ENCODE measurements around the gene TLX1. TPM values are rescaled to one million over a fixed set of nuclear protein-coding genes. Genes with fewer than 3 reads are reported as not detected.

Gene TLX1
- total RNA-seq, 1 experiment from 2014 or later = not detected

DNA sequence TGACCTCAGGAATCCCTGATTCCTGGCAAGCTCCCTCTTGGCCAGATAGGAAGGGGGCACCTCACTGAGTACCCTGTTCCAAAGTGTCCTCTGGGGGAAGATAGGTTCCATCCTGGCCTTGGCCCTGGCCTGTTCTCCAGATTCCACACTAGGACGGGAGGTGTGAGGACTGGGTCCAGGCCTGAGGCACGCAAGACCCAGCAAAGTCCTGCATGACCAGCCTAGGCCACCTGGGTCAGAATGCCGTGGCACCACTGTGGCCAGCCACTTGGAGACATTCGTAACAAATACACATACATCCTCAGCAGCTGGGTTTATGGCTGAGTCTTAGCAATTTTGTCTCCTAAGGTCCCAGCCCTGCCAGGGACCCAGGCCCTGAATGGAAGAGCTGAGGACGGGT is 23.3 kb upstream of the TLX1 start:
- no peak for DNase-seq (ENCODE audit: low read depth)
- in situ Hi-C loops (cut with HindIII; ENCODE audit: low pct_unique_long_range_greater_than_20kb, low sequenced_read_pairs) = no loop called here

- no peak for DNase-seq (ENCODE audit: low read depth)
- in situ Hi-C loops (cut with HindIII; ENCODE audit: low pct_unique_long_range_greater_than_20kb, low sequenced_read_pairs) = no loop called here
Observed at GRCh38 chr10:101110856-101111523, 20.1 kb upstream of the TLX1 start.

DNA sequence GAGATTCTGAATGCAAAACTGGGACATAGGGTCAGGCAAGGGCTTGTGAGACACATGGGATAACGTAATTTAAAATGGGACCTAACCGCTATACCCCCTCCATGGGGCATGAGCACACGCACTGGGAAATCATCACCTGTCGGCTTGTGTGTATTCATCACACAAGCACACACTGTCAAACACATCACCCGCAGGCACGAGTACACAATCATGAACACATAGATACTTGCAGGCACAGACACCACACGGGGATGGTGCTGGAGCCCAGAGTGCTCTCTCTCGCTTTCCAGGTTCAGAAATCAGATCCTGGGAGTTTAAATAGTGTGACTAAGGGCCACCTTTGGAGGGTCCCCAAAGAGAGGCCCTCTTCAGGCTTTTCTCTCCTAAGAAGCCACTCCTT is 19.6 kb upstream of the TLX1 start:
- in situ Hi-C loops (cut with HindIII; ENCODE audit: low pct_unique_long_range_greater_than_20kb, low sequenced_read_pairs) = no loop called here
- DNase-seq (ENCODE audit: low read depth) = no peak

GRCh38 chr10:101112799-101113594 is 18.1 kb upstream of the TLX1 start:
- in situ Hi-C loops (cut with HindIII; ENCODE audit: low pct_unique_long_range_greater_than_20kb, low sequenced_read_pairs) = no loop called here
- no peak for DNase-seq (ENCODE audit: low read depth)

GRCh38 chr10:101113890-101114403 is 17.2 kb upstream of the TLX1 start:
- in situ Hi-C loops (cut with HindIII; ENCODE audit: low pct_unique_long_range_greater_than_20kb, low sequenced_read_pairs) = no loop called here
- DNase-seq (ENCODE audit: low read depth) = no peak

- in situ Hi-C loops (cut with HindIII; ENCODE audit: low pct_unique_long_range_greater_than_20kb, low sequenced_read_pairs) = no loop called here
- no peak for DNase-seq (ENCODE audit: low read depth)
Observed at GRCh38 chr10:101114646-101115045, 16.5 kb upstream of the TLX1 start.

- no peak for DNase-seq (ENCODE audit: low read depth)
- in situ Hi-C loops (cut with HindIII; ENCODE audit: low pct_unique_long_range_greater_than_20kb, low sequenced_read_pairs) = no loop called here
Observed at GRCh38 chr10:101116754-101117153, 14.3 kb upstream of the TLX1 start.

DNA sequence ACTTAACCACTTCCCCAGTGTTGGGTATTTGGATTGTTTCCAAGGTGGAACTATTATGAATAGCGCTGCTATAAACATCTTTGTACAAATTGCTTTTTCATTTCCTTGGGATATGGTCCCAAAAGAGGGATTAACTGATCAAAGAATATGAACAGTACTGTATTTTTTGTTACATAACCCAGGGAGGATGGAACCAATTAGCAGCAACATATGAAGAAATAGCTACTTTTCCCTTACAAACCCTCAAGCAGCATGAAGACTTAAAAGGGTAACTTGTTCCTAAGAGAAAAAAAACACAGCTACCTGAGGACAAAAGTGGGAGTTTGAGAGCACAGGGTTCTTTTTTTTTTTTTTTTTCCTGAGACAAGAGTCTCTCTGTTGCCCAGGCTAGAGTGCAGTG is 13.1 kb upstream of the TLX1 start:
- in situ Hi-C loops (cut with HindIII; ENCODE audit: low pct_unique_long_range_greater_than_20kb, low sequenced_read_pairs) = no loop called here
- DNase-seq (ENCODE audit: low read depth) = no peak

DNA sequence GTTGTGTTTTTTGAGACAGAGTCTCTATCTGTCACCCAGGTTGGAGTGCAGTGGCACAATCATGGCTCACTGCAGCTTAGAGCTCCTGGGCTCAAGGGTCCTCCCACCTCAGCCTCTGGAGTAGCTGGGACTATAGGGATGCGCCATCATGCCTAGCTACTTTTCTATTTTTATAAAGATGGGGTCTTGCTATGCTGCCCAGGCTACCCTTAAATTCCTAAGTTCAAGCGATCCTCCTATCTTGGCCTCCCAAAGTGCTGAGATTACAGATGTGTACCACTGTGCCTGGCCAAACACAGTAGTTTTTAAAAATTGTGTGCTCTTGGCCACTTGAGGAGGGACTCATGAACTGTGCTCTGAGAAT is 10.6 kb upstream of the TLX1 start:
- in situ Hi-C loops (cut with HindIII; ENCODE audit: low pct_unique_long_range_greater_than_20kb, low sequenced_read_pairs) = no loop called here
- DNase-seq (ENCODE audit: low read depth) = no peak

DNA sequence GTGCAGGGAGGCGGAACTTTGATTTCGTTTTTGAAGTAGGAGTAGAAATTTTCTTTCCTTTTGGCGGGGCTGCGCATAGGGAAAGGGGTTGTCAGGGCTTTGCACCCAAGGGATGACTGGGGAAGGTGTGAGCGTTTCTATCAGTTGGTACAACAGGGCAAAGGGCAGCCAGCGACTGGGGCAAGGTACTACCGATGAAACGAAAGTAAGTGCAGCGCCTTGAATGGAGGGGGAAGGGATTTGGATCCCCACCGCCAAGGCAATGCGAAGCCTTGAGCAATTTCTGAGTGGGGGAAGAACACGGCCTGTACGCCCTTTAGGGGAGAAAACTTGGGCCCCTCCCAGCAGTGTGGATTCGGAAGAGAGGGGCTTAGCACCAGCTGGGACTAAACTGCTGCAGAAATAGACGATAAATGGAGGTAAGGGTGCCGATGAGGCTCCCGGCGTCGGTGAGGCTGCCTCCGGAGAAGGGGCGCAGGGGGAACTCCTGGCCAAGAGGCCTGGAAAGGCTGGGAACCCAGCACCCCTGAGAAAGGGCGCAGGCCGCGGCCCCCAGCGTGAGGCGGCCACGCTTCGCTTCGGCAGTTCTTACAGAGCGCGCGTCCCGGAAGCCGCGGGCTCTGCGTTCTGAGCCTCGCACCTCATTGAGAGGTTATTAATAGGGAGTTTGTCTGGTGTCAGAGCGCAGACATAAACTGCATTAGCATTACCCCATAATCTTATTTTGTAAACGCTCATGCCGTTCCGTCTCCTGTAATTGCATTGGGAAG is 10.0 kb upstream of the TLX1 start:
- in situ Hi-C loops (cut with HindIII; ENCODE audit: low pct_unique_long_range_greater_than_20kb, low sequenced_read_pairs) = no loop called here

GRCh38 chr10:101121654-101122031 is 9.5 kb upstream of the TLX1 start:
- in situ Hi-C loops (cut with HindIII; ENCODE audit: low pct_unique_long_range_greater_than_20kb, low sequenced_read_pairs) = no loop called here

More for the DNA sequence above, 10.0 kb upstream of the TLX1 start:
- DNase-seq (ENCODE audit: low read depth) = no peak

DNA sequence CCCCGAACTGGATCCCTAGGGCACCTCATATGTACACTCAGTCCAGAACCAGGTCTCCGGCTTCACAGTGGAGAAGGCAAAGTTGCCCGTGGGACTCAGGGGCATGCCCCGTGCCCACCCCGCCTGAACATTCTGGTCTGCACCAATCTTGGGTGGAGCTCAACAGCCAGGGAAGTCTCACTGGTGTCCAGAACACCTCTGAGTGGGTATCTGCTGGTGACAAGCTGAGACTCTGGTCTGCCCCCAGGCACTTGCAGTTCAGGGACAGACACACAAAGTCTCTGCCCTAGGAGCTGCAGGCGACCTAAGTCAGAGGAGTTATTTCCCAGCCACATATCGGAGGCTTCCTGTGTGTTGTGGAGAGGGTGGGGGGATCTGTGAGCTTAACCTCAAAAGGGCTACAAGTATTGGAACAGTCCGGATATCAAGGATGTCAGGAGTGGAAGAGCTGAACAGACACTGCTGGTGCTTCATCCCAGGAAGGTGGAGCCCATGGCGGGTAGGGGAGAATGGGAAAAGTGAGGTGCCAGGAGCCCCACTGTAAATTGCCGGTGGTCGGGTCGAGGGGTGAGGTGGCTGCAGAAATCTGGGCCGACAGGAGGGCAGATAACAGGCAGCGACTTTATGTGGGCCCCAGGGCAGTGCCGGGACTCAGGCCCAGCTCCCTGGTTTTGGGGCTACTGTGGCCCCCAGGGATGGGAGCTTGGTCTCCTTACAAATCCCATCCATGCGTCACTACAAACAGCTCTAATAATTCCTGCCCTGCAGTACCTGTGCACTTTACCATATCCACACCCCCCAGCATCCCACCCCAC is 8.6 kb upstream of the TLX1 start:
- in situ Hi-C loops (cut with HindIII; ENCODE audit: low pct_unique_long_range_greater_than_20kb, low sequenced_read_pairs) = no loop called here
- no peak for DNase-seq (ENCODE audit: low read depth)

More at GRCh38 chr10:101121654-101122031, 9.5 kb upstream of the TLX1 start:
- no peak for DNase-seq (ENCODE audit: low read depth)

DNA sequence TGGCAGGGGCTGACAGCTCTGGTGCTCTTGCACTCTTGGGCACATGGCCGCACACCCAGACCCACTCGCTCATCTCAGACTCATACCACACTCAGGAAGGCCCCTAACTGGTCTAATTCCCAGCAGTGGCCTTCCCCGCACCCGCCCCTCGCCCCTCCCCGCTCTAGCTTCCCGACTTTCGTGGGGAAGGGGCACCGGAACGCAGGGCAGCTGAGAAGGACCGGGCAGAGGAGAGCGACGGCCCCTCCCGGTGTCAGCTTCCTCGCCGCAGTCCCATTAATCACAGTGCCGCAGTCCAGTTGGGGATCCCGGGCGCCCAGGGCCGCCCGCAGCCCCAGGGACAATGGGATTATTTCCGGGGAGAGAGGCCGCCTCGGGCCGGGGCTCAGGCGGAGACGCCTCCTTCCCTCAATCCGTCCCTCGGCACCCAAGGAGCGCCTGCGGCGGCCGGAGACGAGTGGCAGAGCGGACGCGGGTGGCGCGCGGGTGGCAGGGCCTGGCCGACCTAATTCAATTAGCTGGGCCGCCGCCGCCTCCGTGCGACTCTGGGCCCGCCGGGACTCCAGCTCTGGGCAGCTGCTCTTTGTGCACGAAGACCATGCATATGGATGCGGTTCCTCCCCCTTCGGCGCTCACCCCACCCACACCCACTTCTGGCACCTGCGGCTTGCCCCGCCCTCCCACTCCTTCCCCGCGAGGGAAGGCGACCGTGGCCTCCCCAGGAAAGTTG is 7.8 kb upstream of the TLX1 start:
- in situ Hi-C loops (cut with HindIII; ENCODE audit: low pct_unique_long_range_greater_than_20kb, low sequenced_read_pairs) = no loop called here
- no peak for DNase-seq (ENCODE audit: low read depth)

DNA sequence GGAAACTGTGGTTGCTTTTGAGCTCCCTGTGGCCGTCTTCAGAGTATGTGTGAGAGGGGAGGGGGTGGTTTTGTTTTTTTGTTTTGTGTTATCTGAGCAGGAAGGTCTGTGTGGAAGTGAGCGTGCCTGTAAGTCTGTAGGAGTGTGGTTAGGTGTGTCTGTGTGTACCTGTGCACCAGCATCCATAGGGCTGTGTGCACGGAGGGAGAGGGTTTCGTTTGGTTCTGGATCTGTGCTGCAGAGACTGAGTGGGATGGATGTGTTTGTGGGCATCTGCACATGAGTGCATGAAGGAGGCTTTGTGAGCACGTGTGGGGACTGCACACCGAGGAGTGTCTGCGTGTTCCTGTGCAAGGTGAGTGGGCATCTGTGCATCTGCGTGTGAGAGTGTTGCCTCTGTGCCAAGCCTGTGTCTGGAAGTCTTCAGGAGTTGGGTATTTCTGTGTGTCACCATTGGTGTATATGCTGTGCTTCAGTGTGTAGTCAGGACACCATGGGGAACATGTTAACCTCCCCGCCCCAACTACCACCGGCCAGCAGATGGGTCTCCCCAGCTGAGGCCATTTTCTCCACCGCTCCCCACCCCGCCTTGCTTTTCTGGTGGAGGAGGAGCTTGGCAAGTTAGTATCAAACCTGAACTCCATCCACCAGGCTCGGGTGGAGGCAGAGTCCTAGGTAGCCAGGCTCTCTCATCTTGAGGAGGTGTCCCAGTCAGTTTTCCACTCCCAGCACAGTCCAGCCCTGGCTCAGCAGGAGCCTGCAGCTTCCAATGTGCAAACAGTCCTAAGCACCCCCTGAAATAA is 7.1 kb upstream of the TLX1 start:
- DNase-seq (ENCODE audit: low read depth) = no peak
- in situ Hi-C loops (cut with HindIII; ENCODE audit: low pct_unique_long_range_greater_than_20kb, low sequenced_read_pairs) = no loop called here

GRCh38 chr10:101124933-101125332 is 6.2 kb upstream of the TLX1 start:
- DNase-seq (ENCODE audit: low read depth) = no peak
- in situ Hi-C loops (cut with HindIII; ENCODE audit: low pct_unique_long_range_greater_than_20kb, low sequenced_read_pairs) = no loop called here

- no peak for DNase-seq (ENCODE audit: low read depth)
- in situ Hi-C loops (cut with HindIII; ENCODE audit: low pct_unique_long_range_greater_than_20kb, low sequenced_read_pairs) = no loop called here
Observed at GRCh38 chr10:101126684-101127628, 4.1 kb upstream of the TLX1 start.
